ENCODE measurements around the gene FEZF2.

DNA sequence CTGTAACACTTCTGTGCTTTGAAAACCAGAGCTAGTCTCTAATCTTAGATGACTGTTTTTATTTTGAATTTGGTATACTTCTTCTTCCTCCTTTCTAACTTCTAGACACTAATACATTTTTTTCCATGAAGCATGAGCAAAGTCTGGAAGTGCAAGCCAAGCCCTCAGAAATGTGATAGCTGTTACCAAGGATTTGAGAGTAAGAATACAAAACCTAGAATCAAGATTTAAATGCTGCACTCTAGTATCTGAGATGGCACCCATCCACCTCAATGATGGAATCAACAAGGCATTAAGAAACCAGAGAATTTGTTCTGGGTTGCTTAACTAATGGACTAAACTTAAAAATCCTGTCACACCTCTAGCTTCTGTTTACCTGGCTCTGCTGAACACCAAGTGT, 9.2 kb downstream of the FEZF2 start:
- TF ChIP-seq, protein P1, sequence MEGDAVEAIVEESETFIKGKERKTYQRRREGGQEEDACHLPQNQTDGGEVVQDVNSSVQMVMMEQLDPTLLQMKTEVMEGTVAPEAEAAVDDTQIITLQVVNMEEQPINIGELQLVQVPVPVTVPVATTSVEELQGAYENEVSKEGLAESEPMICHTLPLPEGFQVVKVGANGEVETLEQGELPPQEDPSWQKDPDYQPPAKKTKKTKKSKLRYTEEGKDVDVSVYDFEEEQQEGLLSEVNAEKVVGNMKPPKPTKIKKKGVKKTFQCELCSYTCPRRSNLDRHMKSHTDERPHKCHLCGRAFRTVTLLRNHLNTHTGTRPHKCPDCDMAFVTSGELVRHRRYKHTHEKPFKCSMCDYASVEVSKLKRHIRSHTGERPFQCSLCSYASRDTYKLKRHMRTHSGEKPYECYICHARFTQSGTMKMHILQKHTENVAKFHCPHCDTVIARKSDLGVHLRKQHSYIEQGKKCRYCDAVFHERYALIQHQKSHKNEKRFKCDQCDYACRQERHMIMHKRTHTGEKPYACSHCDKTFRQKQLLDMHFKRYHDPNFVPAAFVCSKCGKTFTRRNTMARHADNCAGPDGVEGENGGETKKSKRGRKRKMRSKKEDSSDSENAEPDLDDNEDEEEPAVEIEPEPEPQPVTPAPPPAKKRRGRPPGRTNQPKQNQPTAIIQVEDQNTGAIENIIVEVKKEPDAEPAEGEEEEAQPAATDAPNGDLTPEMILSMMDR (IDR thresholded peaks at IDR 0.05) = no peak
- TF ChIP-seq EP300 (IDR thresholded peaks at IDR 0.05; ENCODE audit: low read depth) (no peak), POLR2A (IDR thresholded peaks at IDR 0.05) (no peak)
